VCaP (cell line): Measurements from ENCODE around the gene FAM83F.

Source experiments
- H3K27ac ChIP-seq: fragments of 450-650 bp; 2 replicates; pipeline ENCODE4 v1.5.1; 2017
- TF ChIP-seq, protein P1 (sequence below): fragments of 450-650 bp; conservative IDR thresholded peaks from 2 replicates; pipeline ENCODE4 v1.5.1; 2017; ENCODE audit warnings: mild to moderate bottlenecking, moderate library complexity

The FAM83F gene

DNA sequence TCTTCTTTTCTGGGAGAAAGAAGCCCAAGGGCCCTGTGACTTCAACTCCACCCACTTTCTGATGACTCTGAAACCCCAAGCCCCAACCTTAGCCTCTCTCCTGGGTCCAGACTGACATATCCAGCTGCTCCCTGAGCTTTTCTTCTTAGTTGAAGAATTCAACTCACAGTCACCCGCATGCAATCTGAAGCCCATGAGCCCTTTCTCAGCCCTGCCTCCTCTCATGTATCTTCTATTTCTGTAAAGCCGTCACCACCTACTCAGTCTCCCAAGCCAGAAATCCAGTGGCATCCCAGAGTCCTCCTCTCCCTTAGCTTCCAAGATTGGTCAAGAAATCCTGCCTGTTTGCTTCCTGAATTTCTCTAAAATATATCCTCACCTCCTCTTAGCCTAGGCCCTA is 41.7 kb upstream of the FAM83F start:
- TF ChIP-seq, protein P1, sequence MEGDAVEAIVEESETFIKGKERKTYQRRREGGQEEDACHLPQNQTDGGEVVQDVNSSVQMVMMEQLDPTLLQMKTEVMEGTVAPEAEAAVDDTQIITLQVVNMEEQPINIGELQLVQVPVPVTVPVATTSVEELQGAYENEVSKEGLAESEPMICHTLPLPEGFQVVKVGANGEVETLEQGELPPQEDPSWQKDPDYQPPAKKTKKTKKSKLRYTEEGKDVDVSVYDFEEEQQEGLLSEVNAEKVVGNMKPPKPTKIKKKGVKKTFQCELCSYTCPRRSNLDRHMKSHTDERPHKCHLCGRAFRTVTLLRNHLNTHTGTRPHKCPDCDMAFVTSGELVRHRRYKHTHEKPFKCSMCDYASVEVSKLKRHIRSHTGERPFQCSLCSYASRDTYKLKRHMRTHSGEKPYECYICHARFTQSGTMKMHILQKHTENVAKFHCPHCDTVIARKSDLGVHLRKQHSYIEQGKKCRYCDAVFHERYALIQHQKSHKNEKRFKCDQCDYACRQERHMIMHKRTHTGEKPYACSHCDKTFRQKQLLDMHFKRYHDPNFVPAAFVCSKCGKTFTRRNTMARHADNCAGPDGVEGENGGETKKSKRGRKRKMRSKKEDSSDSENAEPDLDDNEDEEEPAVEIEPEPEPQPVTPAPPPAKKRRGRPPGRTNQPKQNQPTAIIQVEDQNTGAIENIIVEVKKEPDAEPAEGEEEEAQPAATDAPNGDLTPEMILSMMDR, result no peak
- H3K27ac ChIP-seq, result no peak overlapping the region

DNA sequence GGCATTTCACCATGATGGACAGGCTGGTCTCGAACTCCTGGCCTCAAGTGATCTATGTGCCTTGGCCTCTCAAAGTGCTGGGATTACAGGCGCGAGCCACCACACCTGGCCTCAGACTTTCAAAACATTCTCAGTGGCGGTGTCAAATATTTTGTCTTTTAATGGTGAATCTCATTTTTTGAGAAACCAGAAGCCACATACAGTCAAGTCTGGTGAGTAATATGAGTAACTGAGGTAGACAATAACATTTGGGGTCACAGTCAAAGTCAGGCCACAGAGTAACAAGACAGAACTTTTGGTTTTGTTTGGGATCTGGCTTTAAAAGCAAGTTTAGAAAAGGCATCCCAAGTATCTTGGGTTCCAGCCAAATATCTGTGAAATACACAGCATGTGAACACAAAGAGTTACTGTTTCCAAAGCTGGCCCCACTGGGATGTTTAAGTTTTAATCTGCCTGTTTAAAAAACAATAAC is 40.1 kb upstream of the FAM83F start:
- TF ChIP-seq, protein P1, result no peak

DNA sequence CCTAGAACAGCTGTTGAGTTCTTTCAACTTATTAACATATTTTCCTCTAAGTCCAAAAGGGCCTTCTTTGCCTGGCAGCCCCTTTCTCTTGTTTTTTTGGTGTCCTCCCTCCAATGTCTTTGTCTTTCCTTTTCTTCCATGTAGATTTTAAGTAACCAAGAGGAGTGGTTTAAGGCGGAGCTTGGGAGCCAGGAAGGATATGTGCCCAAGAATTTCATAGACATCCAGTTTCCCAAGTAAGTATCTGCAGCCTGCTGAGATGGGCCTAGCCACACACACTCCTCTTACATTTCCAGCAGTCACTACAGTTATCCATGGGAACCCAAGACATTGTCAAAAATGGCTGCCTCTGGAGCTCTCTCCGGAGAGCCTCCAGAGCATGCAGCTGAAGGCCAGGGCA is 39.1 kb upstream of the FAM83F start:
- H3K27ac ChIP-seq, result no peak overlapping the region
- TF ChIP-seq, protein P1, result no peak

More for the DNA sequence above, 40.1 kb upstream of the FAM83F start:
- H3K27ac ChIP-seq, result no peak overlapping the region

DNA sequence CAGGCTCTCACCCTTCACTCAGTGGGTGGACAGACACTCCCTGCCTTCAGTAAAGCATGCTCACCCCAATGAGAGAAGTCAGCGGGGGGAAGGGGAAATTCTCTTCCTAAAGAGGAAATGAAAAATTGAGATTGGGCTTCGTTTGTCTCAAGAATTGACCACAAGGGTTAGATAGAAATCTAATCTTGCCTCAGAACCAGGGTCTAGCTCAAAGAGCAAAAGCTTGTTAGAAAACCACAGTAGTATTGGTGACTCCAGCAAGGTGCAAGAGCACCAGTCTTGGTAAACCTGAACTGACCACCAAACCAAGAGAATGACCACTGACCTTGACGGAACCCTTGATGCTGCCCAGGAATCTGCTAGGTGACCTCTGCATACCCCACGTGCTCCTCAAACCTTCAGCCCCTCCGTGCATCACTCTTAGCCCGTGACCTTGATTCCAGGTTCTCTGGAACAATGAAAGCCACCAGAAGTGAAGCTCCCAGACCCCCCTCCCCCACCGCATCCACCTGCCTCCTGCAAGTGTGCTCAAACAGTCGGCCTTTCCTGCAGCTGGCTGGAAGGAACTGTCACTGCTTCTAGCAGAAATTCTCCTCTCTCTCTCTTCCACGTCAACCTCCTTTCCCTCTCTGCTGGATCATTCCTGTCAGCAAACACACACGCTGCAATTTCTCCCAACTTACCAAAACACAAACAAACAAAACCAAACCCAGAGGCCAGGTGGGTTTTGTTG is 37.7 kb upstream of the FAM83F start:
- H3K27ac ChIP-seq, result no peak overlapping the region
- TF ChIP-seq, protein P1, result no peak

DNA sequence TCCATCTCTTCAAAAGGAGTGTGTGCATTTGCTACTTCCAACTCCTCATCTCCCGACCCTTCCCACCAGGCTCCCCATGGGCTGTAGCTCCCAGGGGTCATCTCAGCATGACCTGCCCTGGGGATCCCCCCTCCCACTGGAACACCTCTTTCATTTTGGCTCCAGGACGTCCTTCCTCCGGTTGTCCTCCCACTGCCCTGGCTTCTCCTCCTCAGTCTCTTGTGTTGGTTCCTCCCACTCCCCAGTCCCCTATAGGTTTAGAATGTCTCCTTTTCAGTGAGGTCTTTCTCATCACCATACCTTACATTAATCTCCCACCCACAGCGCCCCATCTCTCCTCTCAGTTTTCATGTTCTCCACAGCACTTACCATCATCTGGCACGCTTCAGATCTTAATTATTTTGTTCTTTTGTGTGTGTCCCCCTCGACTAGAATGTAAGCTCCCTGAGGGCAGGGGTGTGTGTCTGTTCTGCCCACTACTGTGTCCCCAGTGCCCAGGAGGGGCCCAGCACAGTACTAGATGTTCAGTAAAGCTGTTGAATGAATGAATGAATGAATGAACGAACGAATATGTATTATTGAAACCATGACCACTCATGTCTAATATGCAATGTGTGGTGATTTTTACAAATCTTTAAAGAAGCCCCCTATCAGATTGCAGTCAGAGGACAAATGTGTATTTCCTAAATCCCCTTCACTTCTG is 36.6 kb upstream of the FAM83F start:
- H3K27ac ChIP-seq, result no peak overlapping the region
- TF ChIP-seq, protein P1, result no peak

DNA sequence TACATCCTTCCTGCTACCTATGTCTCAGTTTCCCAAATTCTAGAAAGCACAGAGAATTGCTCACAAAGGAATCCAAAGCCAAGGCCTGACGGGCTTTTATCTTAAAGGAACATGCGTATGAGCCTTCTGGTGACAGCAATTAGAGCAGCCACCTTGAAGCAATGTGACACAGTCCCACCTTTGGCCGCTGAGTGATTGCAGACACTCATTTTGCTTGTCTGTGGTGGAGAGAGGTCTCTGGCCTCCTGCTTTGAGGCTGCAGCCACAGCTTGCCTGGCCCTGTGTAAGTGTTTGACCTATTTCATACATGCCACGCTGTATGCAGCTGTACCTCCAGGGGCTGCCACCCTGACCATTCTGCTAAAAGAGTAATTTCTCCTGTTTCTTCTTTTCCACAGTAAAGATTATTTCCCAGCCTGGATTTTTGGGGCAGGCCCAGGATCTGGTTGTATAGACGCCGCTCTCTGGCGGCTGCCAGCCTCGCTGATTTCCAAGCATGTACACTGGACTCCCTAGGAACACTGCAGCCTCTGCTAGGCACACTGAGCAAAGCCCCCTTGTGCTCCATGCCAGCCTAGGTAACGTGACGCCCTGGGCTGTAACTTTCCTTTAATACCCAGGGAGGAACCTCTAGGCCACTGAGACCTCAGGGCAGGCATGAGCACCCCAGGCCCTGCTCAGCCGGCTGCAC is 35.7 kb upstream of the FAM83F start:
- TF ChIP-seq, protein P1, result no peak
- H3K27ac ChIP-seq, result no peak overlapping the region
